Muscle layer of colon (tissue), 2 donors: ENCODE data around the gene PDE6B.

ENCODE experiments used
- H3K27ac ChIP-seq: one replicate; pipeline ENCODE4 v1.7.0; 2013; ENCODE audit warnings: low read depth, mild to moderate bottlenecking, low read length, moderate library complexity
- H3K27me3 ChIP-seq, 2 donors: one replicate each; pipeline ENCODE4 v1.7.0; 2013; ENCODE audit warnings: low read length in 2 of 2, mild to moderate bottlenecking in 2 of 2; ENCODE audit not compliant: insufficient read depth in 2 of 2, control insufficient read depth in 1 of 2
- H3K36me3 ChIP-seq: one replicate; pipeline ENCODE4 v1.7.0; 2013; ENCODE audit warnings: mild to moderate bottlenecking, low read length; ENCODE audit not compliant: insufficient read depth
- H3K4me1 ChIP-seq: one replicate; pipeline ENCODE4 v1.7.0; 2013; ENCODE audit warnings: mild to moderate bottlenecking, low read length; ENCODE audit not compliant: insufficient read depth
- H3K4me3 ChIP-seq, 2 donors: one replicate each; pipeline ENCODE4 v1.7.0; 2013; ENCODE audit warnings: low read length in 2 of 2, low read depth in 1 of 2, mild to moderate bottlenecking in 1 of 2, moderate library complexity in 1 of 2
- H3K9ac ChIP-seq: one replicate; pipeline ENCODE4 v1.7.0; 2013; ENCODE audit warnings: low read length
- H3K9me3 ChIP-seq: one replicate; pipeline ENCODE4 v1.7.0; 2013; ENCODE audit warnings: mild to moderate bottlenecking, low read length
- donor health status: abdominal sarcoma.
- donor health status: Adenocarcinoma of cecum.

The PDE6B gene

DNA sequence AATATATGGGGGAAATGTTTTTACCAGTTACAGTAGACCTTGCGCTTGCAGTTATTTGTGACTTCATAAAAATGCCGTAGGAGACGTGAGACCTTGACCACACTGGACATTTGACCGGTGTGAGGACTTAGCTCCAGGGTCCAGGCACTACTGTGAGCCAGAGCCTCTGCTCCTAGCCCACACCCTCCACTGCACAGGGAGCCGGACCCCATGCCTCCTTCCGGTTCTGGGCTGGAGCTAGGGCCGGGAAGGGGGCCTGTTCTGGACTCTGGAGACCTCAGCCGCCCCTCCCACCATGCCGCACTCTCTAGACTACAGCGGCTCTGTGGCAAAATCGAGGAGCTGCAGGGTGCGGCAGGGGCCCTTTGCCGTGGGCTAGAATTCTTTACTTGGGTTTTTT lies 85.5 kb downstream of the PDE6B start:
- no peaks in the 10 kb centered on the region for H3K27me3 ChIP-seq
- H3K27ac ChIP-seq = no peak overlapping the region
- H3K4me1 ChIP-seq = peaks cover 18% of the 10 kb centered on the region
- peaks cover 4% of the 10 kb centered on the region for H3K36me3 ChIP-seq
- H3K9me3 ChIP-seq = no peaks in the 10 kb centered on the region
- H3K9ac ChIP-seq = no peak overlapping the region
- no peak overlapping the region for H3K4me3 ChIP-seq

DNA sequence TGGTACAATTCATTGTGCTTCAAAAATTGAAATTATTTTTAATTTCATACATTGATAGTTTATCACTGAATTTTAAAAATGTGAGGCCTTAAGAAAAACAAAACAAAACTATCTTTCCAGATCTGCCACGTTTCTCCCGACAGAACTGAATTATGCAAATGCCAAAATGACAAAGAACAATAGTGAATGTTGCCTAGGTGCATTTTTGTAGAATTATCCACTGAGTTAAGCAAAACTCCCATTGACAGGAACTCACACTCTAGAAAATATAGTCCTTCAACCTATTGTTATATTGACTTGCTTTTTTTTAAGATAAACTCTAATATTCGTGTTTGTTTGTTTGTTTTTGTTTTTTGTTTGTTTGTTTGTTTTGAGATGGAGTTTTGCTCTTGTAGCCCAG lies 86.7 kb downstream of the PDE6B start:
- peaks cover 4% of the 10 kb centered on the region for H3K36me3 ChIP-seq
- no peak overlapping the region for H3K9ac ChIP-seq
- H3K4me3 ChIP-seq = no peak overlapping the region
- peaks cover 14% of the 10 kb centered on the region for H3K4me1 ChIP-seq
- H3K27me3 ChIP-seq = no peaks in the 10 kb centered on the region
- no peaks in the 10 kb centered on the region for H3K9me3 ChIP-seq
- H3K27ac ChIP-seq = no peak overlapping the region

DNA sequence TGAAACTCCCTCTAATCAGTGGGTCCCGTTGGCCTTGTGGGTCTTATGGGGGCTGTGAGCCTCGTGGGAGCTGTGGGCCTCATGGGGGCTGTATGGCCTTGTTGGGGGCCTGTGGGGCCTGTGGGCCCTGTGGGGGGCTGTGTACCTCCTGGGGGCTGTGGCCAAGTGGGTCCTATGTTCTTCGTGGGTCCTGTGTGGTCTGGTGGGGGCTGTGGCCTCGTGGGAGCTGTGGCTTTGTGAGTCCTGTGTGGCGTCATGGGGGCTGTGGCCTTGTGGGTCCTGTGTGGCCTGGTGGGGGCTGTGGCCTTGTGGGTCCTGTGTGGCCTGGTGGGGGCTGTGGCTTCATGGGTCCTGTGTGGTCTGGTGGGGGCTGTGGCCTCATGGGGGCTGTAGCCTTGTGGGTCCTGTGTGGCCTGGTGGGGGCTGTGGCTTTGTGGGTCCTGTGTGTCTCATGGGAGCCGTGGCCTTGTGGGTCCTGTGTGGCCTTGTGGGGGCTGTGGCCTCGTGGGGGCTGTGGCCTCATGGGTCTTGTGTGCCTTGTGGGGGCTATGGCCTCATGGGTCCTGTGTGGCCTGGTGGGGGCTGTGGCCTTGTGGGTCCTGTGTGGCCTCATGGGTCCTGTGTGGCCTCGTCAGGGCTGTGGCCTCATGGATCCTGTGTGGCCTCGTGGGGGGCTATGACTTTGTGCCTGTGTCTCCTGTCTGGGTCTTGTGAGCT lies 87.7 kb downstream of the PDE6B start:
- Histone ChIP-seq H3K9ac (no peak overlapping the region), H3K36me3 (peaks cover 4% of the 10 kb centered on the region), H3K9me3 (no peaks in the 10 kb centered on the region), H3K4me3 (no peak overlapping the region), H3K4me1 (peaks cover 8% of the 10 kb centered on the region), H3K27ac (no peak overlapping the region), H3K27me3 (no peaks in the 10 kb centered on the region)

DNA sequence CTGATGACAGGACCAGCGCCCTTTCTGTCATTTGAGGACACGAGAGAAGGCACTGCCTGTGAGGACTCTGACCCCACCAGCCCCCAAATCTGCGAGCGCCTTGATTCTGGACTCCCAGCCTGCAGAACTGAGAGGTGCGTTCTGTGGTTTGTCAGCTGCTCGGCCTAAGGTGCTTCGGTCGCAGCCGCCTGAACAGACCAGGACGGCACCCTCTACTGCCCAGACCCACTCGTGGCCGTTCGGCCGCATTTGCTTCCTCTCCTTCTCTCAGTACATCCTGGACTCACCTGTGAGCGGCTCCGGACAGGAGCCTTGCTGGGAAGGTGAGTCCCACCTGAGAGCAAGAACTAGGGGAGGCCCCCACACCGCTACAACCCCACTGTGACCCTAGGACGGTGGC lies 88.7 kb downstream of the PDE6B start:
- no peaks in the 10 kb centered on the region for H3K4me1 ChIP-seq
- H3K9ac ChIP-seq = no peak overlapping the region
- no peaks in the 10 kb centered on the region for H3K27me3 ChIP-seq
- no peak overlapping the region for H3K4me3 ChIP-seq
- H3K9me3 ChIP-seq = no peaks in the 10 kb centered on the region
- H3K27ac ChIP-seq = no peak overlapping the region
- peaks cover 4% of the 10 kb centered on the region for H3K36me3 ChIP-seq

DNA sequence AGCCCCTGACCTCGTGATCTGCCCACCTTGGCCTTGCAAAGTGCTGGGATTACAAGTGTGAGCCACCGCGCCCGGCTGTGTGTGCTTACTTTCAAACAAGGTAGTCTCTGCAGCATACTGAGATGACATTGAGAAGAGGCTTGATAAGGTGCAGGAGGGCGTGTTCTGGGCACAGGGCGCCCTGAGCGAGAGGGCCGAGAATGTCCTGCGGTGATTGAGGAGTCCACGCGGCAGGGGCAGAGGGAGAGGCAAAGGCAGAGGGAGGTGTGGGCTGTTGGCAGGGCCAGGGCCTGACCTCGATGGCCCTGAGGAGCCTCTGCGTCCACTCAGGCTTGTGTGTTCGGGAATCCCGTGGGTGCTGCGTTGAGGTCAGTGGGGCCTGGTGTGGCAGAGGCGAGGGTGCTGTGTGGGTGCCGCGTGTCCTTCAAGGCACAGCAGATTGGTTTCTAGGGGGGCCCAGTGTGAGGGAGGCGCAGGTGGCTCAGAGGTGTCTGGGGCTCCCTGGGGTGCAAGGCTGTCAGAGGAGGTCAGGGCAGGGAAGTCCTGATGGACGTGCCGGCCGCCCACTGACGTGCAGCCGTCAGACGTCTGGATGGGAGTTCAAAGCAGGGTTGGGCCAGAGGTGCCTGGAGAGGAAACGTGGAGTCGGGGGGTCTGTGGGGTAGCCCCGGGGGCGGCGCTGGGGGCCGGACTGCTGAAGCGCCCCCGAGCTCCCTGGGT lies 92.4 kb downstream of the PDE6B start:
- Histone ChIP-seq H3K4me1 (peaks cover 6% of the 10 kb centered on the region), H3K27me3 (no peaks in the 10 kb centered on the region), H3K27ac (no peak overlapping the region), H3K9me3 (no peaks in the 10 kb centered on the region), H3K4me3 (no peak overlapping the region), H3K9ac (no peak overlapping the region), H3K36me3 (peaks cover 4% of the 10 kb centered on the region)

DNA sequence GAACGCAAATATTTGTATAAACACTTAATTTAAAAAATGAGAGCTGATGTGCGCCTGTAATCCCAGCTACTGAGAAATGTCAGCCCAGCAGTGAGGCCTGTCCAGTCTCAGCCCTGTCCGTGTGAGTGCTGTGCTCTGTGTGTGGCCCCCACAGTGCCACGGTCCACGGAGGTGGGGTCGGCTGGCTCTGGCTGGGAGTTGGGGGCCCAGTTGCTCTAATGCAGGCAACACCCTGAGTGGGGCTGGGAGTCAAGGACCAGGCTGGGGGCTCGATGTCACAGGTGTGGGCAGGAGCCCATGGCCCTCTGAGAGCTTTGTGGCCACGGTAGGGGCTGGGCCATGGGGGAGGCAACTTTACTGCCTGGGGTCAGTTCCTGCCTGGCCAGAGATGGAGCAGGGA lies 93.1 kb downstream of the PDE6B start:
- H3K4me3 ChIP-seq = no peak overlapping the region
- H3K36me3 ChIP-seq = peaks cover 4% of the 10 kb centered on the region
- H3K27me3 ChIP-seq = no peaks in the 10 kb centered on the region
- H3K9me3 ChIP-seq = no peaks in the 10 kb centered on the region
- H3K4me1 ChIP-seq = peaks cover 6% of the 10 kb centered on the region
- H3K27ac ChIP-seq = no peak overlapping the region
- H3K9ac ChIP-seq = no peak overlapping the region
